ENCODE data around the gene SIVA1.

GRCh38 chr14:104715871-104716270, 37.1 kb upstream of the SIVA1 start:
- TF ChIP-seq USF2 (CRISPR knock-in tag; IDR thresholded peaks at IDR 0.05): no peak
- TF ChIP-seq JUN (CRISPR knock-in tag; IDR thresholded peaks at IDR 0.05): no peak
- TF ChIP-seq, protein P1, sequence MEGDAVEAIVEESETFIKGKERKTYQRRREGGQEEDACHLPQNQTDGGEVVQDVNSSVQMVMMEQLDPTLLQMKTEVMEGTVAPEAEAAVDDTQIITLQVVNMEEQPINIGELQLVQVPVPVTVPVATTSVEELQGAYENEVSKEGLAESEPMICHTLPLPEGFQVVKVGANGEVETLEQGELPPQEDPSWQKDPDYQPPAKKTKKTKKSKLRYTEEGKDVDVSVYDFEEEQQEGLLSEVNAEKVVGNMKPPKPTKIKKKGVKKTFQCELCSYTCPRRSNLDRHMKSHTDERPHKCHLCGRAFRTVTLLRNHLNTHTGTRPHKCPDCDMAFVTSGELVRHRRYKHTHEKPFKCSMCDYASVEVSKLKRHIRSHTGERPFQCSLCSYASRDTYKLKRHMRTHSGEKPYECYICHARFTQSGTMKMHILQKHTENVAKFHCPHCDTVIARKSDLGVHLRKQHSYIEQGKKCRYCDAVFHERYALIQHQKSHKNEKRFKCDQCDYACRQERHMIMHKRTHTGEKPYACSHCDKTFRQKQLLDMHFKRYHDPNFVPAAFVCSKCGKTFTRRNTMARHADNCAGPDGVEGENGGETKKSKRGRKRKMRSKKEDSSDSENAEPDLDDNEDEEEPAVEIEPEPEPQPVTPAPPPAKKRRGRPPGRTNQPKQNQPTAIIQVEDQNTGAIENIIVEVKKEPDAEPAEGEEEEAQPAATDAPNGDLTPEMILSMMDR (IDR thresholded peaks at IDR 0.05): no peak
- no peak for TF ChIP-seq NFE2L1 (CRISPR knock-in tag; IDR thresholded peaks at IDR 0.05)
- TF ChIP-seq ZNF138 (CRISPR knock-in tag; conservative IDR thresholded peaks at IDR 0.05): no peak
- TF ChIP-seq MAX (CRISPR knock-in tag; IDR thresholded peaks at IDR 0.05): no peak
- no peak for TF ChIP-seq ZNF121 (CRISPR knock-in tag; IDR thresholded peaks at IDR 0.05)
